ENCODE data around the gene SLC39A10. TPM values are rescaled to one million over a fixed set of nuclear protein-coding genes. Genes with fewer than 3 reads are reported as not detected.

SLC39A10 gene
- total RNA-seq, 4 donors from 2014 or later = 4.9 to 34.4 (median 12.4) TPM

- Histone ChIP-seq H3K4me3 (no peak overlapping the region), H3K4me1 (no peaks in the 10 kb centered on the region), H3K27ac (no peak overlapping the region), H3K9me3 (no peaks in the 10 kb centered on the region), H3K27me3 (no peaks in the 10 kb centered on the region), H3K36me3 (peaks cover 0 to 4% (median 0%) of the 10 kb centered on the region in 4 donors)
- intact Hi-C loops (cut with DNase I; ENCODE audit: low total_unique reads) = no loop called here
- TF ChIP-seq EP300 (IDR thresholded peaks at IDR 0.05; ENCODE audit: low read depth) = no peak
- no peak for TF ChIP-seq POLR2AphosphoS5 (IDR thresholded peaks at IDR 0.05)
- TF ChIP-seq POLR2A (IDR thresholded peaks at IDR 0.05) = no peak
- TF ChIP-seq CTCF (IDR thresholded peaks at IDR 0.05) = no peak
- in situ Hi-C loops (cut with MboI; ENCODE audit: low pct_ligation_motif_present in 1 of 4, low pct_unique_long_range_greater_than_20kb in 1 of 4, low sequenced_read_pairs in 3 of 4) = no loop called here
- 100% methylated on average over 1 of the region's 1 CpG for WGBS, 2 donors (ENCODE audit: low coverage in 1 of 2)
- no peak for DNase-seq
These were observed 65.0 kb downstream of the SLC39A10 start for GRCh38 chr2:195722075-195722474.

- H3K27me3 ChIP-seq = no peaks in the 10 kb centered on the region
- in situ Hi-C loops (cut with MboI; ENCODE audit: low pct_ligation_motif_present in 1 of 4, low pct_unique_long_range_greater_than_20kb in 1 of 4, low sequenced_read_pairs in 3 of 4) (no loop called here), intact Hi-C loops (cut with DNase I; ENCODE audit: low total_unique reads) (no loop called here)
- no peak overlapping the region for H3K4me3 ChIP-seq
- no peak for TF ChIP-seq EP300 (IDR thresholded peaks at IDR 0.05; ENCODE audit: low read depth)
- H3K4me1 ChIP-seq = no peaks in the 10 kb centered on the region
- no peaks in the 10 kb centered on the region for H3K9me3 ChIP-seq
- no peak for DNase-seq
- H3K27ac ChIP-seq = no peak overlapping the region
- H3K36me3 ChIP-seq = no peaks in the 10 kb centered on the region
- WGBS, 2 donors (ENCODE audit: low coverage in 1 of 2) = 96 to 98% methylated on average over 4 of the region's 4 CpGs
These were observed 70.1 kb downstream of the SLC39A10 start for GRCh38 chr2:195727106-195727505.

GRCh38 chr2:195730912-195731311 lies 73.9 kb downstream of the SLC39A10 start:
- Histone ChIP-seq H3K27me3 (no peaks in the 10 kb centered on the region), H3K9me3 (no peaks in the 10 kb centered on the region), H3K4me1 (no peaks in the 10 kb centered on the region), H3K27ac (no peak overlapping the region), H3K4me3 (no peak overlapping the region), H3K36me3 (peaks cover 0 to 4% (median 0%) of the 10 kb centered on the region in 4 donors)
- intact Hi-C loops (cut with DNase I; ENCODE audit: low total_unique reads) = no loop called here
- in situ Hi-C loops (cut with MboI; ENCODE audit: low pct_ligation_motif_present in 1 of 4, low pct_unique_long_range_greater_than_20kb in 1 of 4, low sequenced_read_pairs in 3 of 4) = no loop called here
- 97 to 100% methylated on average over 2 to 3 of the region's 3 CpGs for WGBS, 2 donors (ENCODE audit: low coverage in 1 of 2)
- no peak for DNase-seq
- TF ChIP-seq POLR2AphosphoS5 (IDR thresholded peaks at IDR 0.05) = no peak
- TF ChIP-seq EP300 (IDR thresholded peaks at IDR 0.05; ENCODE audit: low read depth) = no peak
- TF ChIP-seq POLR2A (IDR thresholded peaks at IDR 0.05) = no peak
- no peak for TF ChIP-seq CTCF (IDR thresholded peaks at IDR 0.05)

GRCh38 chr2:195732574-195732973 lies 75.5 kb downstream of the SLC39A10 start:
- no peak overlapping the region for H3K27ac ChIP-seq
- TF ChIP-seq POLR2A (IDR thresholded peaks at IDR 0.05) (no peak), POLR2AphosphoS5 (IDR thresholded peaks at IDR 0.05) (no peak), CTCF (IDR thresholded peaks at IDR 0.05) (no peak), EP300 (IDR thresholded peaks at IDR 0.05; ENCODE audit: low read depth) (no peak)
- H3K36me3 ChIP-seq = peaks cover 0 to 4% (median 0%) of the 10 kb centered on the region in 4 donors
- no peaks in the 10 kb centered on the region for H3K4me1 ChIP-seq
- H3K9me3 ChIP-seq = no peaks in the 10 kb centered on the region
- intact Hi-C loops (cut with DNase I; ENCODE audit: low total_unique reads) = no loop called here
- DNase-seq = no peak
- in situ Hi-C loops (cut with MboI; ENCODE audit: low pct_ligation_motif_present in 1 of 4, low pct_unique_long_range_greater_than_20kb in 1 of 4, low sequenced_read_pairs in 3 of 4) = no loop called here
- H3K4me3 ChIP-seq = no peak overlapping the region
- WGBS, 2 donors (ENCODE audit: low coverage in 1 of 2) = 83 to 88% methylated on average over 1 of the region's 1 CpG
- H3K27me3 ChIP-seq = no peaks in the 10 kb centered on the region

GRCh38 chr2:195733831-195734230 lies 76.8 kb downstream of the SLC39A10 start:
- H3K9me3 ChIP-seq = no peaks in the 10 kb centered on the region
- peaks cover 0 to 4% (median 0%) of the 10 kb centered on the region in 4 donors for H3K36me3 ChIP-seq
- no peak overlapping the region for H3K4me3 ChIP-seq
- in situ Hi-C loops (cut with MboI; ENCODE audit: low pct_ligation_motif_present in 1 of 4, low pct_unique_long_range_greater_than_20kb in 1 of 4, low sequenced_read_pairs in 3 of 4) (no loop called here), intact Hi-C loops (cut with DNase I; ENCODE audit: low total_unique reads) (no loop called here)
- H3K4me1 ChIP-seq = no peaks in the 10 kb centered on the region
- no peak overlapping the region for H3K27ac ChIP-seq
- no peaks in the 10 kb centered on the region for H3K27me3 ChIP-seq
- no peak for DNase-seq
- TF ChIP-seq CTCF (IDR thresholded peaks at IDR 0.05) = no peak
- TF ChIP-seq POLR2AphosphoS5 (IDR thresholded peaks at IDR 0.05) = no peak
- no peak for TF ChIP-seq EP300 (IDR thresholded peaks at IDR 0.05; ENCODE audit: low read depth)
- no peak for TF ChIP-seq POLR2A (IDR thresholded peaks at IDR 0.05)
